Erythroblast (primary cell): Measurements from ENCODE around the gene VAMP4.

ENCODE experiments used
- DNase-seq, 2 experiments: peaks; one replicate each; lab custom pipeline; 2025; lab: John Stamatoyannopoulos, UW
- GATA1 ChIP-seq: IDR thresholded peaks from 2 replicates; pipeline ENCODE4 v1.6.1; 2011; ENCODE audit warnings: low read depth, mild to moderate bottlenecking, control low read depth, low read length, moderate library complexity
- POLR2A ChIP-seq: IDR thresholded peaks from 2 replicates; pipeline ENCODE4 v1.6.1; 2011; ENCODE audit warnings: mild to moderate bottlenecking, low read length

The VAMP4 gene

GRCh38 chr1:171741872-171742576 is at the start of gene VAMP4:
Gene VAMP4 (minus strand): TSS chr1:171742065. CDS start chr1:171738414, 3,651 bp downstream.
- peak; percentile 89 to 91 for DNase-seq
- TF ChIP-seq POLR2A: peak; percentile 96
- no peak for TF ChIP-seq GATA1

GRCh38 chr1:171790318-171790717 is 48.5 kb upstream of the VAMP4 start:
- DNase-seq: no peak
- no peak for TF ChIP-seq GATA1
- no peak for TF ChIP-seq POLR2A

GRCh38 chr1:171788696-171789095 is 46.8 kb upstream of the VAMP4 start:
- TF ChIP-seq GATA1 (no peak), POLR2A (no peak)
- no peak for DNase-seq

- no peak for DNase-seq
- TF ChIP-seq POLR2A: no peak
- TF ChIP-seq GATA1: no peak
Observed at GRCh38 chr1:171787686-171788480, 46.0 kb upstream of the VAMP4 start.

- DNase-seq: peak in 1 of 2 experiments; percentile 52
- TF ChIP-seq GATA1 (no peak), POLR2A (no peak)
Observed at GRCh38 chr1:171786534-171786933, 44.7 kb upstream of the VAMP4 start.

- DNase-seq: no peak
- TF ChIP-seq POLR2A (no peak), GATA1 (no peak)
Observed at GRCh38 chr1:171785766-171786165, 43.9 kb upstream of the VAMP4 start.

- no peak for DNase-seq
- TF ChIP-seq POLR2A: no peak
- TF ChIP-seq GATA1: no peak
Observed at GRCh38 chr1:171784784-171785183, 42.9 kb upstream of the VAMP4 start.

GRCh38 chr1:171783816-171784530 is 42.1 kb upstream of the VAMP4 start:
- DNase-seq: no peak
- TF ChIP-seq POLR2A (no peak), GATA1 (no peak)

- TF ChIP-seq POLR2A: peak; percentile 87
- no peak for TF ChIP-seq GATA1
Observed at GRCh38 chr1:171781176-171781875, 39.5 kb upstream of the VAMP4 start, which contains the start of gene METTL13. Gene METTL13 (plus strand): TSS chr1:171781660. CDS start chr1:171781968, 308 bp downstream.

GRCh38 chr1:171780583-171781175 is 38.8 kb upstream of the VAMP4 start:
- TF ChIP-seq GATA1 (no peak), POLR2A (no peak)
- DNase-seq: no peak

More at GRCh38 chr1:171781176-171781875, 39.5 kb upstream of the VAMP4 start, which contains the start of gene METTL13:
- peak; percentile 99 to 100 for DNase-seq

GRCh38 chr1:171772312-171772711 is 30.4 kb upstream of the VAMP4 start:
- TF ChIP-seq GATA1 (no peak), POLR2A (no peak)
- DNase-seq: no peak

- no peak for DNase-seq
- TF ChIP-seq POLR2A (no peak), GATA1 (no peak)
Observed at GRCh38 chr1:171769754-171770153, 27.9 kb upstream of the VAMP4 start.
